ENCODE measurements around the gene ING3.
"Not testable (repeated sequence)": the region's sequence is repeated elsewhere in the genome, so short reads cannot be mapped to it uniquely, and the experiment has no call there.

The ING3 gene

DNA sequence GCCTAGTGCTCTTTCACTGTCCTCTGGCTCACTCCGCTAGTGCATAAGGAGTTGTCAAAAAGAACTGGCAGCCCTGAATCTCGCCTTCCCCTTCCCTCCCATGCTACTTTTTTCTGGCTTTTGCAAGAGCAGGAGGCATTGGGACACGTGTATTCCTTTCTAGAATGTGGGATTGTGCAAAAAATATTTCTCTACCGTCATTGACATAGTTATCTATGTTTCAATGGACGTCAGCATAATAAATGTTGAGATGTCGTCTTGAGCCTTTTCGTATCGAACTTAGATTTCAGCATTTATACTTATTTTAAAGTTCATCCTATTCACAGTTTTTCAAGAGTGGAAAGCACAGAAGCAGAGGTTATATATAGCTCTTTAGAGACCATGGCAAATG, 727 bp downstream of the ING3 start:
- DNase-seq (ENCODE audit: low spot score) = no peak

- DNase-seq (ENCODE audit: low spot score) = no peak
These were observed 1.2 kb downstream of the ING3 start for GRCh38 chr7:120951826-120952225.

DNA sequence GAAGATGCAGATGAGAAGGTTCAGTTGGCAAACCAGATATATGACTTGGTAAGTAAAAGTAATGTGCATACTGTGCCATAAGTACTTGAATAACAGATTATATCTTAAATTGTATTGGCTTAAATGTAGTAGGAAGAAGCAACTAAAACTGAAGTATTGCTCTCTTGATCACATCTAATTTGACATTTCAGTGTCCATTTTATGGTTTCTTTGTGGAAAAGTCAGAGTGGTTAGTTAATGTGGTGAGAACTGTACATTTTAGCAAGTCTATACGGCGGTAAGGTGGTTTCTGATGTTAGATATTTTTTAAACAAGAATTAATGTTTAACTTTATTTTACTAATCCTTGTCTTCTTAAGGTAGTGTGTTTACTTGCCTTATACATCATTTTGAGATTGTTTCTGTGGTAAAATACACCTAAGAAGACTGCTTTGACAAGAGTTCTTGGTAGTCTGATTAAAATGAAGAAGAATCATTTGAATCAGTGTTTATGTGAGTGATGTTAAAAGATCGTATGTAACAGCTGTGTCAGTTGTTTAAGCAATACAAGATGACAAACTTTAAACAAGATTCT, 5.1 kb downstream of the ING3 start:
- DNase-seq (ENCODE audit: low spot score) = no peak

DNA sequence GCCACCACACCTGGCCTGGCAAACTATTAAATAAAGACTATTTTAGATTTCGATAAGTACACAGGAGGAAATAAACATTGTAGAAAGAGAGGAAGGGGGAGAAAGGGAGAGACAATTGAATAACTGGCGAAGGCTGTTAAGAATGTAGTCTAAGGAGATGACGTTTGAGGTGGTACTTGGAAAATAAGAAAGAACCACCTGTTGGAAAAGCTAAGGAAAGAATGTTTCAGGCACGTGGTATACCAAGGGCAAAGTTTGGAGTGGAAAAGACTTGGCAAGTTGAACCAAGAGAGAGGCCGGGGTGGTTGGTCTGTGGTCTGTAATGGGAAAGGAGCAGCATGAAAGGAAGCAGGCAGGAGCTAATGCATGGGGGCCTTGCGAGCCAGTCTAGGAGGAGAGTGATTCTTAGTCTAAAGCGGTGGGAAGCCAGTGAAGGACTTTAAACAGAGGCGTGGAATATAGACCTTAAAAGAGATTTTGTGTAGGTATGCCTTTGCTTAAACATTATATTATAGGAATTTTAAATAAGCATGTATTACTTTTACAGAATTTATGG, 9.4 kb downstream of the ING3 start:
- DNase-seq (ENCODE audit: low spot score) = no peak

- no peak for DNase-seq (ENCODE audit: low spot score)
These were observed 10.1 kb downstream of the ING3 start for GRCh38 chr7:120960714-120961113.

DNA sequence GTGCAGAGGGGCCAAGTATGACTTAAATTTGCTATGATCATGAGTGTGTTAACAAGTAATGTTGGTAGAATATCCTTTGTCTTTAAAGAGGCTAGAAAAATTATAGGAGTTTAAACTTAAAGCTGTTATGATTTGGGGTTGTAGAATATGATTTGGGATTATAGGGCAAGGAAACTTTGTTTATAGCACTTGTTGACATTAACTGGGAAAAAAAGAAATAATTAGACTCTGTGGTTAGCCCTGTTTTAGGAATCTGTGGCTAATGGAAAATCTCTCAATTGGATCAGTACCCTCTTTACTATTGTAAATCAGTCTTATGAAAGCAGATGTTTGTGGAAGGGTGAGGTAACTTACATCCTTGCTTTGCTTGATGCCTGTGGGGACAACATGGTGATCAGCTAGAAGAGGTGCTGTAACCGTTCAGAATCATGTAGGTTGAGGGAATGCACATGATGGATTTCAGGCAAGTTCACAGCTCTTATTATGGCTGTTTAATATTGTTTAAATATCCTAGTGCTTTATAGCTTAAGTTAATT, 11.1 kb downstream of the ING3 start:
- DNase-seq (ENCODE audit: low spot score) = no peak

GRCh38 chr7:120964088-120964487, 13.5 kb downstream of the ING3 start:
- no peak for DNase-seq (ENCODE audit: low spot score)

DNA sequence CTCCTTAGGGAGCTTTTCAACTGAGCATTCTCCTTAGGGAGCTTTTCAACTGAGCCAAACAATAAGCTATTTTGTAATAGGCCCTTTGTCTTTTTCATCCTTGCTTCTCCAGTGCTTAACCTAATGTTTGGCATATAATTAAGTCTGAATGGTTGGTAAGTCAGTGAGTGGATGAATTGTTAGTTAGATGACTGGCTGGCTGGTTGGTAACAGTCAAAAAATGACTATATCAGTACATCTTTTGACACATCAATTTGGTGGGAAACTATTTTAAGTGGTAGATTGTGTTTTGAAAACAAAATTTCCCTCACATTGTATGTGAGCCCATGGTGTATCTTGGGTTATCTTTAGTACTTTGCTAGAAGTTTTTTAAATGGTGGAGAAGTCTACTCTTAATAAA, 16.4 kb downstream of the ING3 start:
- DNase-seq (ENCODE audit: low spot score) = no peak

DNA sequence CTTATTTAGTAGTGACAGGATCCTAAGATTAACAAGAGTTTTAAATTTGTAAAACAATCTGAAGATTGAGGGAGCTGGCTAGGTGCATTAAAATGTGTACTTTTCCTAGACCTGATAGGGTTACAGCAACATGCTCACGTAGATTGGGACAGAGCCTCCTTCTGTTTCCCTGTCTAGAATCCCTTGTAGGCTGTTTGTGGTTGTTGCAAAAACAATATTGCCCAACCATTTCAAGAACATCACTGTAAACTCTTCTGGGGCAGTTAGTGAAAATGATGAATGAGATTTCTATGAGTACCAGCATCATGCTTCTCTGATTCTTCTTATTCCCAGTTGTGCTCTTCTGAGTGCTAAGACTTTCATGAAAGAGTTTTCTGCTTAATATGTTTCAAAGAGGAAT, 23.3 kb downstream of the ING3 start:
- DNase-seq (ENCODE audit: low spot score) = no peak

DNA sequence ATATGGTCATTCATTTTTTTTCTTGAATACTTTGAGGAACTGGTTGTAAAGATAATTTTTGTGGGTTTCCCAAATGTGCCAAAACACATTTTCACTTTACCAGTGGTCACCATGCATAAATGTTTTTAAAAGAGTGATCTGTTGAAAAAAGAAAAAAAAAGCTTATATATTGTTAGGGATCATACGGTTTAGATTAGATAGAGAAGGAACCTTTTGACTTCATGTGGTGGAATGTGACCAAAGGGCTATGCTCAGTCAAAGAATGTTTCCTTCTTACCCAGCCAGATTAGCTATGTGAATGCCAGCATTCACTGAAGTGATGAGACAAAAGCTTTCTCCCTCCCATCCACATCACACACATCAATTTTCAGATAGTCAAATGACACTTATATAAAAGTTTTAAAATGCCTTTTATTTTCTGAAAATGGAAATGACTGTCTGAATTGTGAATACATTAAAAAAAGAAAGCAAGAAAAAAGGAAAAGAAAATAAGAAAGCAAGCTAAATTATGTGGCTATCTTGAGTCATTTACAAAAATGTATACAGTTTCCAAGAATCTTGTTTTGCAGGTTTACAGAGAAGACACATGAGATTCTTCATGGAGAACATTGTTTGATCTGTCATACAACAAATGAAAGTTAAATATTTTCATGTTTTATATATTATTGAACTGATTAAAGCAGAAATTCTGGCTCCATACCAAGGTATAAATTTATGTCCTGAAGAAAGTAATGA, 29.4 kb downstream of the ING3 start:
- no peak for DNase-seq (ENCODE audit: low spot score)

DNA sequence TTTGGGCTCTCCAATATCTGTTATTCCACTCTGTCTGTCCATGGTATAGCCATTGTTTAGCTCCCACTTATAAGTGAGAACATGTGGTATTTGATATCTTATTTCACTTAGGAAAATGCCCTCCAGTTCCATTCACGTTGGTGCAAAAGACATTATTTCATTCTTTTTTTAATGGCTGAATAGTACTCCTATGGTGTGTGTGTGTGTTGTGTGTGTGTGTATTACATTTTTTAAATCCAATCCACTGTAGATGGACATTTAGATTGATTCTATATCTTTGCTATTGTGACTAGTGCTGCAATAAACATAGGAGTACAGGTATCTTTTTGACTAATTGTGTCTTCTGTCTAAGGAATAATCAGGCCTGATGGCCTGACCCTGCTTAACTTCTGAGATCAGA, 30.5 kb downstream of the ING3 start:
- no peak for DNase-seq (ENCODE audit: low spot score)

DNA sequence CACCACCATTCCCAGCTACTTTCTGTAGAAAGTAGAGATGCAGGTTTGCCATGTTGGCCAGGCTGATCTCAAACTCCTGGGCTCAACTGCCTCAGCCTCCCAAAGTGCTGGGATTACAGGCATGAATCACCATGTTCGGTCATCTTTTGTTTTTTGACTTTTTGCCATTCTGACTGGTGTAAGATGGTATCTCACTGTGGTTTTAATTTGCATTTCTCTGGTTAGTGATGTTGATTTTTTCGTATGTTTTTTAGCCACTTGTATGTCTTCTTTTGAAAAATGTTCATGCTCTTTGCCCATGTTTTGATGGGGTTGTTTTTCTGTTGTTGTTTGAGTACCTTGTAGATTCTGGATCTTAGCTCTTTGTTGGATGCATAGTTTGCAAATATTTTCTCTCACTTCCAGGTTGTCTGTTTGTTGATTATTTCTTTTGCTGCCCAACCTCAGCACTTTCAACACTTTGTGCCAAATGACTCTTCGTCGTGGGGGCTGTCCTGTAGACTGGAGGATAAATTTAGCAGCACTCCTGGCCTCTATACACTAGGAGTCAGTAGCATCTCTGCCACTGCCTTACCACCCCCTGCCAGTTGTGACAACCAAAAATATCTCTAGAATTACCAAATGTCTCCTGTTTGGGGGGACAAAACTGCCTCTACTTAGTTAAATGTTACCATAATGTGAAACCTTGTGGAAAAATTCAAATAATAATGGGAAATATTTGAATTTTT, 31.5 kb downstream of the ING3 start:
- no peak for DNase-seq (ENCODE audit: low spot score)

- DNase-seq (ENCODE audit: low spot score) = not testable (repeated sequence)
These were observed 33.0 kb downstream of the ING3 start for GRCh38 chr7:120983592-120983991.

- no peak for DNase-seq (ENCODE audit: low spot score)
These were observed 33.8 kb downstream of the ING3 start for GRCh38 chr7:120984406-120984805.

- no peak for DNase-seq (ENCODE audit: low spot score)
These were observed 34.7 kb downstream of the ING3 start for GRCh38 chr7:120985130-120985758.

- no peak for DNase-seq (ENCODE audit: low spot score)
These were observed 35.3 kb downstream of the ING3 start for GRCh38 chr7:120985839-120986238.

DNA sequence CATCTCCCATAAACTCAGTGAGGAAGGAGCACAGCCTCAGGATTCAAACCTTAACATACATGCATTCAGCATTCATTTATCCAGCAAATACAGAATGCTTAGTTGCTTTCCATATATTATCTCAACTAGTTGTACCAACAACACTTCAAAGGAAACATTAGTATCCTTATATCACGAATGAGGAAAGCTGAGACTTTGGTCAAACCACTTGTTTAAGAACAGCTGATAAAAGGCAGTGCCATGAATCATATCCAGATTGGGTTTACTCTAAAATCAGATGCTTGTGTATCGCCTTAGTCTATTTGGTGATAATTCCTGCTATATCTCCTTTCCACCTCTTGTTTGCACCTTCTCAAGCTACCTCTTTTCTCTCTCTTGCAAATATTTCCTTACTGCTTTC, 36.1 kb downstream of the ING3 start:
- no peak for DNase-seq (ENCODE audit: low spot score)

DNA sequence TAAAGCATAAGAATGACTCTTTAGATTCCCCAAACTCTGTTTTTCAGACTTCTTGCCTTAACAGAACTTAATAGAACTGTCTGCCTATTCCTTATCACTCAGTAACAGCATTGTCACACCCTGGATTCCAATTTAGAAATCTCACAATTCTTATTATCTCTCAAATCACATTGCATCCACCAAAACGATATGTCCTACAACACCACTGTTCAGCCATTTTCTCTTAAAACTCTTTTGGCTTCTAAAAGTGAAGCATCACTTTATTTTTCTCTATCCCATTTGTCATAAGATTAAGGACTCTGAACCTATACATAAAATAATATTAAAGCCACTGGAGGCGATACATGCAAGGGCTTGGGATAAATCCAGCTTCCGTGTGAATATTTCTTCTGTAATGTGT, 36.7 kb downstream of the ING3 start:
- no peak for DNase-seq (ENCODE audit: low spot score)

- DNase-seq (ENCODE audit: low spot score) = peak; percentile 96
These were observed 37.4 kb downstream of the ING3 start for GRCh38 chr7:120987683-120988590.

GRCh38 chr7:120988591-120989256, 38.1 kb downstream of the ING3 start, which contains the start of gene CPED1:
Gene CPED1 (plus strand): TSS chr7:120988711. CDS start chr7:120989622, 911 bp downstream.
- DNase-seq (ENCODE audit: low spot score) = peak; percentile 61
